Measurements from ENCODE around the gene MRPS2. TPM values are rescaled to one million over a fixed set of nuclear protein-coding genes. Genes with fewer than 3 reads are reported as not detected.

MRPS2 gene
- total RNA-seq, 2 donors from 2014 or later = 15.8 to 35.0 TPM

GRCh38 chr9:135522931-135523330 lies 22.4 kb downstream of the MRPS2 start:
- WGBS, 2 donors = 41 to 60% methylated on average over 16 to 17 of the region's 17 CpGs

GRCh38 chr9:135523521-135524129 lies 23.1 kb downstream of the MRPS2 start:
- H3K27me3 ChIP-seq = no peaks in the 10 kb centered on the region
- no peak overlapping the region for H3K4me3 ChIP-seq
- no peaks in the 10 kb centered on the region for H3K36me3 ChIP-seq (replicated peaks in 1 of 2; ENCODE audit: insufficient read depth in 1 of 2, low read depth in 2 of 2)
- H3K4me1 ChIP-seq = no peaks in the 10 kb centered on the region
- whole genome bisulfite sequencing, 2 donors = 51 to 84% methylated on average over 6 to 20 of the region's 21 CpGs
- no peak for DNase-seq
- TF ChIP-seq POLR2A (IDR thresholded peaks at IDR 0.05) (no peak), CTCF (IDR thresholded peaks at IDR 0.05) (no peak)
- ATAC-seq = no peak
- H3K9me3 ChIP-seq = no peaks in the 10 kb centered on the region
- no peak overlapping the region for H3K27ac ChIP-seq
- intact Hi-C loops (cut with DNase I) = no loop called here

More at GRCh38 chr9:135522931-135523330, 22.4 kb downstream of the MRPS2 start:
- Histone ChIP-seq H3K36me3 (replicated peaks in 1 of 2; ENCODE audit: insufficient read depth in 1 of 2, low read depth in 2 of 2) (no peaks in the 10 kb centered on the region), H3K9me3 (no peaks in the 10 kb centered on the region), H3K27ac (no peak overlapping the region), H3K4me1 (no peaks in the 10 kb centered on the region), H3K4me3 (no peak overlapping the region), H3K27me3 (no peaks in the 10 kb centered on the region)
- TF ChIP-seq POLR2A (IDR thresholded peaks at IDR 0.05) (no peak), CTCF (IDR thresholded peaks at IDR 0.05) (no peak)
- intact Hi-C loops (cut with DNase I) = no loop called here
- no peak for DNase-seq
- no peak for ATAC-seq

- H3K4me3 ChIP-seq = no peak overlapping the region
- H3K4me1 ChIP-seq = no peaks in the 10 kb centered on the region
- ATAC-seq (no peak), DNase-seq (no peak)
- WGBS, 2 donors = 43 to 48% methylated on average over 14 to 27 of the region's 27 CpGs
- H3K27ac ChIP-seq = no peak overlapping the region
- H3K9me3 ChIP-seq = no peaks in the 10 kb centered on the region
- no peaks in the 10 kb centered on the region for H3K36me3 ChIP-seq (replicated peaks in 1 of 2; ENCODE audit: insufficient read depth in 1 of 2, low read depth in 2 of 2)
- H3K27me3 ChIP-seq = no peaks in the 10 kb centered on the region
- intact Hi-C loops (cut with DNase I) = no loop called here
- TF ChIP-seq CTCF (IDR thresholded peaks at IDR 0.05) = no peak
- TF ChIP-seq POLR2A (IDR thresholded peaks at IDR 0.05) = no peak
These were observed 23.8 kb downstream of the MRPS2 start for GRCh38 chr9:135524130-135524861.

GRCh38 chr9:135525241-135526088 lies 25.0 kb downstream of the MRPS2 start:
- no peak overlapping the region for H3K4me3 ChIP-seq
- H3K36me3 ChIP-seq (replicated peaks in 1 of 2; ENCODE audit: insufficient read depth in 1 of 2, low read depth in 2 of 2) = no peaks in the 10 kb centered on the region
- DNase-seq (no peak), ATAC-seq (no peak)
- WGBS, 2 donors = 43 to 53% methylated on average over 15 to 26 of the region's 31 CpGs
- no peaks in the 10 kb centered on the region for H3K27me3 ChIP-seq
- no peak overlapping the region for H3K27ac ChIP-seq
- no peak for TF ChIP-seq POLR2A (IDR thresholded peaks at IDR 0.05)
- TF ChIP-seq CTCF (IDR thresholded peaks at IDR 0.05) = no peak
- intact Hi-C loops (cut with DNase I) = no loop called here
- H3K4me1 ChIP-seq = no peaks in the 10 kb centered on the region
- no peaks in the 10 kb centered on the region for H3K9me3 ChIP-seq

Data from body of pancreas (tissue), 4 donors.